CD14-positive monocyte (primary cell): ENCODE measurements around the gene GRB14. TPM values are rescaled to one million over a fixed set of nuclear protein-coding genes. Genes with fewer than 3 reads are reported as not detected.

Experiments used
- DNase-seq, 3 donors: peaks; one replicate each; pipeline ENCODE4 v3.0.0-alpha.2; 2011 to 2022
- H2AFZ ChIP-seq: 2 replicates; pipeline ENCODE4 v1.6.0; 2012; ENCODE audit warnings: mild to moderate bottlenecking, low read depth, low read length, inconsistent platforms; ENCODE audit not compliant: insufficient read depth, poor library complexity, severe bottlenecking
- H3K27ac ChIP-seq, 2 donors: 1 replicate in 1 of 2; 2 replicates in 1 of 2; pipeline ENCODE4 v1.5.1; 2012 to 2013; ENCODE audit warnings: low read length in 2 of 2, control low read depth in 1 of 2, inconsistent platforms in 1 of 2, low read depth in 1 of 2, mild to moderate bottlenecking in 1 of 2
- H3K27me3 ChIP-seq, 2 donors: one replicate each; pipeline versions ENCODE4 v1.6.0 to v1.6.1; 2011 to 2013; ENCODE audit warnings: low read length in 2 of 2; ENCODE audit not compliant: control insufficient read depth in 2 of 2, insufficient read depth in 2 of 2
- H3K36me3 ChIP-seq, 2 donors: replicated peaks in 1 of 2; 1 replicate in 1 of 2; 2 replicates in 1 of 2; pipeline versions ENCODE4 v1.5.1 to v1.6.1; 2012 to 2013; ENCODE audit warnings: low read length in 2 of 2, control low read depth in 1 of 2, inconsistent platforms in 1 of 2, mild to moderate bottlenecking in 1 of 2; ENCODE audit not compliant: insufficient read depth in 2 of 2, control insufficient read depth in 1 of 2
- H3K4me1 ChIP-seq, 2 donors: 1 replicate in 1 of 2; 2 replicates in 1 of 2; pipeline versions ENCODE4 v1.5.1 to v1.6.1; 2012 to 2013; ENCODE audit warnings: low read length in 2 of 2, control low read depth in 1 of 2, inconsistent platforms in 1 of 2, mild to moderate bottlenecking in 1 of 2, moderate library complexity in 1 of 2; ENCODE audit not compliant: insufficient read depth in 2 of 2, control insufficient read depth in 1 of 2
- H3K4me2 ChIP-seq: replicated peaks from 2 replicates; pipeline ENCODE3; 2012; ENCODE audit warnings: low read length, moderate library complexity, mild to moderate bottlenecking; ENCODE audit not compliant: poor library complexity, severe bottlenecking; ENCODE audit errors: extremely low read depth
- H3K4me3 ChIP-seq, 3 experiments: fragments of 200-600 bp in 1 of 3; sonication (generic) in 1 of 3; replicated peaks in 1 of 3; 1 replicate in 2 of 3; 2 replicates in 1 of 3; pipeline ENCODE4 v1.5.1; 2011 to 2013; ENCODE audit warnings: low read length in 3 of 3, mild to moderate bottlenecking in 3 of 3, control low read depth in 2 of 3, low read depth in 2 of 3, inconsistent platforms in 1 of 3, moderate library complexity in 1 of 3
- H3K79me2 ChIP-seq: 2 replicates; pipeline ENCODE4 v1.6.0; 2012; ENCODE audit warnings: mild to moderate bottlenecking, control low read depth, inconsistent platforms, low read length, moderate library complexity; ENCODE audit not compliant: insufficient read depth
- H3K9ac ChIP-seq: 2 replicates; pipeline ENCODE4 v1.6.0; 2017; ENCODE audit warnings: low read length, mild to moderate bottlenecking; ENCODE audit not compliant: insufficient read depth, poor library complexity, severe bottlenecking
- H3K9me3 ChIP-seq, 2 donors: replicated peaks in 1 of 2; 1 replicate in 1 of 2; 2 replicates in 1 of 2; pipeline versions ENCODE4 v1.5.1 to v1.6.1; 2012 to 2013; ENCODE audit warnings: low read length in 2 of 2, control low read depth in 1 of 2; ENCODE audit not compliant: control insufficient read depth in 1 of 2, insufficient read depth in 1 of 2
- H4K20me1 ChIP-seq: 2 replicates; pipeline ENCODE4 v1.6.0; 2012; ENCODE audit warnings: mild to moderate bottlenecking, low read length, control low read depth, moderate library complexity; ENCODE audit not compliant: insufficient read depth
- H3K27ac Mint-ChIP-seq, 7 donors: one replicate each; pipeline ENCODE4 v1.8.0; 2020; ENCODE audit warnings: mild to moderate bottlenecking in 7 of 7, mixed read lengths in 7 of 7, moderate library complexity in 6 of 7, inconsistent platforms in 2 of 7
- H3K27me3 Mint-ChIP-seq, 3 donors: one replicate each; pipeline ENCODE4 v1.8.0; 2021 to 2022; ENCODE audit warnings: low read depth in 3 of 3, mild to moderate bottlenecking in 3 of 3, mixed read lengths in 3 of 3, moderate library complexity in 3 of 3, inconsistent platforms in 1 of 3
- H3K36me3 Mint-ChIP-seq, 2 donors: one replicate each; pipeline ENCODE4 v1.8.0; 2020; ENCODE audit warnings: mixed read lengths in 2 of 2, inconsistent platforms in 1 of 2, mild to moderate bottlenecking in 1 of 2
- H3K4me1 Mint-ChIP-seq: one replicate; pipeline ENCODE4 v1.8.0; 2020; ENCODE audit warnings: mild to moderate bottlenecking, mixed read lengths
- H3K4me3 Mint-ChIP-seq, 2 donors: one replicate each; pipeline ENCODE4 v1.8.0; 2020; ENCODE audit warnings: mild to moderate bottlenecking in 2 of 2, mixed read lengths in 2 of 2, moderate library complexity in 1 of 2
- H3K9me3 Mint-ChIP-seq, 7 donors: one replicate each; pipeline ENCODE4 v1.8.0; 2020 to 2022; ENCODE audit warnings: mixed read lengths in 7 of 7, mild to moderate bottlenecking in 6 of 7, moderate library complexity in 6 of 7, inconsistent platforms in 2 of 7
- CTCF ChIP-seq: fragments of 200-600 bp; IDR thresholded peaks from one replicate; pipeline ENCODE4 v1.8.0; 2022; ENCODE audit warnings: antibody characterized with exemption, mild to moderate bottlenecking
- WGBS: methylation state at CpG from one replicate; pipeline ENCODE4 v1.1.5; 2013; ENCODE audit warnings: missing lambda C conversion rate; ENCODE audit not compliant: insufficient coverage; 5-methylcytosine and 5-hydroxymethylcytosine counted together
- intact Hi-C, 2 donors: fragments of 100-400 bp; cut with micrococcal nuclease; formaldehyde crosslinking; loops; one replicate each; pipeline versions ENCODE4 v1.15.0 to v1.15.1; 2023
- polyA plus RNA-seq, 3 donors: library from polyadenylated mRNA; depleted of rRNA in 1 of 3; unstranded in 2 of 3; stranded (reverse) in 1 of 3; fragments of 300-500 nt in 2 of 3; fragments of >200 nt in 1 of 3; fragmentation: Illumina TruSeq in 2 of 3; gene quantifications; 1 replicate in 2 of 3; 2 replicates in 1 of 3; pipeline ENCODE4 v1.2.3, GENCODE V29; 2012 to 2021

The GRB14 gene
- polyA plus RNA-seq, 3 donors: 0.20 to 0.28 TPM; not detected in 1

GRCh38 chr2:164514491-164514890 is 106.8 kb downstream of the GRB14 start:
- intact Hi-C loops: no loop called here
- Mint-ChIP-seq H3K4me1 (no peaks in the 10 kb centered on the region), H3K27ac (no peak overlapping the region), H3K9me3 (peaks cover 21 to 28% (median 24%) of the 10 kb centered on the region in 7 donors), H3K36me3 (no peaks in the 10 kb centered on the region), H3K27me3 (peaks cover 0 to 2% (median 0%) of the 10 kb centered on the region in 3 donors), H3K4me3 (no peak overlapping the region)
- Histone ChIP-seq H3K36me3 (no peaks in the 10 kb centered on the region), H3K27me3 (no peaks in the 10 kb centered on the region), H3K4me2 (no peak overlapping the region), H3K9ac (no peak overlapping the region), H3K27ac (no peak overlapping the region), H3K4me1 (no peaks in the 10 kb centered on the region), H3K4me3 (no peak overlapping the region), H3K9me3 (peaks cover 16 to 21% of the 10 kb centered on the region in 2 donors), H4K20me1 (no peaks in the 10 kb centered on the region), H3K79me2 (no peaks in the 10 kb centered on the region), H2AFZ (no peak overlapping the region)
- WGBS: 85% methylated on average over 2 of the region's 2 CpGs
- DNase-seq: no peak
- no peak for TF ChIP-seq CTCF

GRCh38 chr2:164512871-164513270 is 108.4 kb downstream of the GRB14 start:
- Mint-ChIP-seq H3K4me3 (no peak overlapping the region), H3K27ac (no peak overlapping the region), H3K9me3 (peaks cover 14 to 24% (median 17%) of the 10 kb centered on the region in 7 donors), H3K36me3 (no peaks in the 10 kb centered on the region), H3K27me3 (peaks cover 0 to 3% (median 2%) of the 10 kb centered on the region in 3 donors), H3K4me1 (no peaks in the 10 kb centered on the region)
- H3K4me2 ChIP-seq: no peak overlapping the region
- no peak for TF ChIP-seq CTCF
- H3K9ac ChIP-seq: no peak overlapping the region
- no peaks in the 10 kb centered on the region for H3K36me3 ChIP-seq
- H3K27ac ChIP-seq: no peak overlapping the region
- DNase-seq: no peak
- no peaks in the 10 kb centered on the region for H3K4me1 ChIP-seq
- H2AFZ ChIP-seq: no peak overlapping the region
- intact Hi-C loops: no loop called here
- no peak overlapping the region for H3K4me3 ChIP-seq
- H3K9me3 ChIP-seq: peaks cover 16 to 21% of the 10 kb centered on the region in 2 donors
- no peaks in the 10 kb centered on the region for H3K79me2 ChIP-seq
- H3K27me3 ChIP-seq: no peaks in the 10 kb centered on the region
- no peaks in the 10 kb centered on the region for H4K20me1 ChIP-seq
